Measurements from ENCODE around the gene EFNB1. TPM values are rescaled to one million over a fixed set of nuclear protein-coding genes. Genes with fewer than 3 reads are reported as not detected.

The EFNB1 gene
- total RNA-seq, 4 donors from 2014 or later = 8.8 to 15.7 (median 13.0) TPM

- in situ Hi-C loops (cut with MboI; ENCODE audit: low sequenced_read_pairs in 4 of 4) (loop anchor here in 2 of 4 donors (25.0 kb wide), 2 partner anchors 196 to 221 kb away; no protein-coding TSS in a partner anchor), intact Hi-C loops (cut with DNase I; ENCODE audit: low total_unique reads) (no loop called here)
- Histone ChIP-seq H3K27ac (no peak overlapping the region), H3K36me3 (peaks cover 0 to 18% of the 10 kb centered on the region in 2 donors), H3K27me3 (no peaks in the 10 kb centered on the region), H3K4me3 (no peak overlapping the region), H3K9me3 (no peaks in the 10 kb centered on the region), H3K4me1 (no peaks in the 10 kb centered on the region)
- ATAC-seq = no peak
- no peak for TF ChIP-seq CTCF (IDR thresholded peaks at IDR 0.05 in 4 of 5, conservative IDR thresholded peaks at IDR 0.05 in 1 of 5)
- TF ChIP-seq POLR2A (IDR thresholded peaks at IDR 0.05) = no peak
- no peak for DNase-seq
Measured at GRCh38 chrX:68841251-68842049, 12.6 kb downstream of the EFNB1 start.

DNA sequence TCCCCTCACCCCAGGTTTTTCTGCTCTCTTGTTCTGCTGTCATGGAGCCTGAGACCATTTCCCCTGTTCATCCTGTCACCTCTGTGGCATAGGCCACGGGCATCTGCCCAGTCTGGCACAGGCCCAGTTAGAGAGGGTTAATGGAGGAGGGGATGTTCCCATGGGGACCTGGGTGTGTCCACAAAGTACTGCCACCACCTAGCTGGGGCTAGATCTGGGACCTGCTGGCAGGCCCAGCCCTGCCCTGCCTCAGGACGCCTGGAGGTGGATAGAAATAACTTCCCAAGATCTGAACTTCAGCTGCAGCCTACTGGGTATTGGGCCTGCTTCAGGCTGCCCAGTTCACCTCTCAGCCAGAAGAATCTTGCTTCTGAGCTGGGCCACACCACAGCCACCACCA is 13.5 kb downstream of the EFNB1 start:
- intact Hi-C loops (cut with DNase I; ENCODE audit: low total_unique reads) = no loop called here

DNA sequence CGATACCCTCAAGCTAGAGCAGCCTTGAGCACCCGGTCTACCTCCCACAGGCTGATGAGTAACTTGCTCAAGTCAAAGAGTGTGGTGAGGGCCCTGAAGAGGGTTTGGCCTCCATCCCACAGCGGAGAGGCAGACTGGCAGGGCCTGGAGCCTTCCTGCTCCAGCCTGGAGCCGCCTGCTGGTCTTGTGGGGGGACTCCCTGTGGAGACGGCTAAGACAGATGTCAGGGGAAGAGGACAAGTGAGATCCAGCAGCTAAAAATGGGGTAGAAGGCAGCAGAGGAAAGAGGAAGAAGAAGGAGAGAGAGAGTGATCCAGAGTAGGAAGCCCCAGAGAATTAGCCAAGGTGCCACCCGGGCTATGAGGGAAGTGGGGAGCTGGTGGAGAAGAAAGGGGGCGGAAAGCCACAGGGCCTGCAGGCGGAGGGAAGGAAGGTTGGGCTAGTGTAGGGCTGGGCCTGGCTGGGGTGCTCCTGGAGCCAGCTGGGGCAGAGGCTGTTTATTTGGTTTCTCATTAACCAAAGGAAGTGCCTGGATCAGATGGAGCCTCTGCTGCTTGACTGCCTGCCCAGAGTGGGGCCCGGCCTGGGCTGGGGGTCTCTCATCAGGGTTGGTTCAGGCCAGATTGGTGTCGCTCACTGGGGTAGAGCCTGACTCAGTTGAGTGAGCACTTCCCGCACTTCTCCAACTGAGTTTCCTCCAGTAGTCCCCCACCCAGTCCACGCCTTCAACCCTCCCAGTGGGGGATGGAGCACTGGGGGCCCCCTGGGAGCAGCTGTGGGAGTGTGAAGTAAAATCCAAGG is 14.2 kb downstream of the EFNB1 start:
- no peaks in the 10 kb centered on the region for H3K4me1 ChIP-seq
- H3K4me3 ChIP-seq = no peak overlapping the region
- no peak overlapping the region for H3K27ac ChIP-seq
- ATAC-seq (no peak), DNase-seq (no peak)
- H3K27me3 ChIP-seq = no peaks in the 10 kb centered on the region
- in situ Hi-C loops (cut with MboI; ENCODE audit: low sequenced_read_pairs in 4 of 4) = loop anchor here in 2 of 4 donors (25.0 kb wide), 2 partner anchors 194 to 219 kb away; no protein-coding TSS in a partner anchor
- H3K36me3 ChIP-seq = peaks cover 0 to 18% of the 10 kb centered on the region in 2 donors
- TF ChIP-seq POLR2A (IDR thresholded peaks at IDR 0.05) (no peak), CTCF (IDR thresholded peaks at IDR 0.05 in 4 of 5, conservative IDR thresholded peaks at IDR 0.05 in 1 of 5) (no peak)
- intact Hi-C loops (cut with DNase I; ENCODE audit: low total_unique reads) = no loop called here
- H3K9me3 ChIP-seq = no peaks in the 10 kb centered on the region

More for the DNA sequence above, 13.5 kb downstream of the EFNB1 start:
- in situ Hi-C loops (cut with MboI; ENCODE audit: low sequenced_read_pairs in 4 of 4) = loop anchor here in 2 of 4 donors (25.0 kb wide), 2 partner anchors 195 to 220 kb away; no protein-coding TSS in a partner anchor
- Histone ChIP-seq H3K4me3 (no peak overlapping the region), H3K36me3 (peaks cover 0 to 18% of the 10 kb centered on the region in 2 donors), H3K27ac (no peak overlapping the region), H3K9me3 (no peaks in the 10 kb centered on the region), H3K4me1 (no peaks in the 10 kb centered on the region), H3K27me3 (no peaks in the 10 kb centered on the region)
- DNase-seq (no peak), ATAC-seq (no peak)
- no peak for TF ChIP-seq CTCF (IDR thresholded peaks at IDR 0.05 in 4 of 5, conservative IDR thresholded peaks at IDR 0.05 in 1 of 5)

- DNase-seq (no peak), ATAC-seq (no peak)
- TF ChIP-seq CTCF (IDR thresholded peaks at IDR 0.05 in 4 of 5, conservative IDR thresholded peaks at IDR 0.05 in 1 of 5) (no peak), POLR2A (IDR thresholded peaks at IDR 0.05) (no peak)
- Histone ChIP-seq H3K4me3 (no peak overlapping the region), H3K4me1 (no peaks in the 10 kb centered on the region), H3K27ac (no peak overlapping the region), H3K9me3 (no peaks in the 10 kb centered on the region), H3K36me3 (peaks cover 0 to 18% of the 10 kb centered on the region in 2 donors), H3K27me3 (no peaks in the 10 kb centered on the region)
- intact Hi-C loops (cut with DNase I; ENCODE audit: low total_unique reads) (no loop called here), in situ Hi-C loops (cut with MboI; ENCODE audit: low sequenced_read_pairs in 4 of 4) (loop anchor here in 2 of 4 donors (25.0 kb wide), 2 partner anchors 193 to 218 kb away; no protein-coding TSS in a partner anchor)
Measured at GRCh38 chrX:68843992-68844391, 15.2 kb downstream of the EFNB1 start.

Data from gastrocnemius medialis (tissue), 4 donors.